22Rv1 (cell line): ENCODE data around the gene FANCM.

ENCODE experiments used
- ZFX ChIP-seq: fragments of 450-650 bp; IDR thresholded peaks from 2 replicates; pipeline ENCODE4 v1.6.1; 2017; ENCODE audit warnings: antibody characterized with exemption, borderline replicate concordance
- TF ChIP-seq, protein P1 (sequence below): fragments of 450-650 bp; IDR thresholded peaks from 2 replicates; pipeline ENCODE4 v1.5.1; 2017; ENCODE audit warnings: mild to moderate bottlenecking

DNA sequence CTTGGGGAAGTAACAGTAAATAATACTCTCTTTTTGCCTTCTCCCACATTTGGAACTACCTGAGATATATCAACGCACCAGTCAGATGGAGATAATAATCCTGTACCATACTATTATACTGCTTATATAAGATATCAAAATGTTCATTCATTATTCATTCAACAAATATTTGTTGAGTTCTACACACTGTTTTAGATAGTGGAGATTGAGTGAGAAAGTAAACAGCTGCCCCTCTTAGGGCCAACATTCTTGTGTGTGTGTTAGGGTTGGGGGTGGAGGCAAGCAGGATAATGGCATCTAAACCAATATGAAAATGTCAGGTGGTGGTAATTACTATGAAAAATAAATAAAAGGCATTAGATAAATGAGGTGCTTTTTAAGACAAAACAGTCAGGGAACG lies 103.3 kb downstream of the FANCM start:
- TF ChIP-seq, protein P1, sequence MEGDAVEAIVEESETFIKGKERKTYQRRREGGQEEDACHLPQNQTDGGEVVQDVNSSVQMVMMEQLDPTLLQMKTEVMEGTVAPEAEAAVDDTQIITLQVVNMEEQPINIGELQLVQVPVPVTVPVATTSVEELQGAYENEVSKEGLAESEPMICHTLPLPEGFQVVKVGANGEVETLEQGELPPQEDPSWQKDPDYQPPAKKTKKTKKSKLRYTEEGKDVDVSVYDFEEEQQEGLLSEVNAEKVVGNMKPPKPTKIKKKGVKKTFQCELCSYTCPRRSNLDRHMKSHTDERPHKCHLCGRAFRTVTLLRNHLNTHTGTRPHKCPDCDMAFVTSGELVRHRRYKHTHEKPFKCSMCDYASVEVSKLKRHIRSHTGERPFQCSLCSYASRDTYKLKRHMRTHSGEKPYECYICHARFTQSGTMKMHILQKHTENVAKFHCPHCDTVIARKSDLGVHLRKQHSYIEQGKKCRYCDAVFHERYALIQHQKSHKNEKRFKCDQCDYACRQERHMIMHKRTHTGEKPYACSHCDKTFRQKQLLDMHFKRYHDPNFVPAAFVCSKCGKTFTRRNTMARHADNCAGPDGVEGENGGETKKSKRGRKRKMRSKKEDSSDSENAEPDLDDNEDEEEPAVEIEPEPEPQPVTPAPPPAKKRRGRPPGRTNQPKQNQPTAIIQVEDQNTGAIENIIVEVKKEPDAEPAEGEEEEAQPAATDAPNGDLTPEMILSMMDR, result no peak
- TF ChIP-seq ZFX, result no peak
